EL (cell line): ENCODE measurements around the gene CBX7.
A peak's percentile ranks its signal among the peaks of the same experiment; 100 is the strongest.

Source experiments
- DNase-seq: peaks from one replicate; pipeline ENCODE4 v3.0.0-alpha.2; 2016

Gene CBX7

GRCh38 chr22:39152511-39153219, at the start of gene CBX7:
Gene CBX7 (minus strand): TSS chr22:39152680. CDS start chr22:39152444, 236 bp downstream.
- peak; percentile 89 for DNase-seq

DNA sequence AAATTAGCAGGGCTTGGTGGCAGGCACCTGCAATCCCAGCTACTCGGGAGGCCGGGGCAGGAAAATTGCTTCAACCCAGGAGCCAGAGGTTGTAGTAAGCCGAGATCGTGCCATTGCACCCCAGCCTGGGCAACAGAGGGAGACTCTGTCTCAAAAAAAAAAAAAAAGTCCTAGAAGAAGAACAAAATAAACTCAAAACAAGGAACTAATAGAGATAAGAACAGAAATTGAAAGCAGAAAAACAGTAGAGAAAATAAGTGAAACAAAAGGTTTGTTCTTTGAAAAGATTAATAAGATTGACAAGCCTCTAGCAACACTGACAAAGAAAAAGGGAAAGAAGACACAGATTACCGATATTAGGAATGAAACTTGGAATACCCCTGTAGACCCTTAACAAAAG, 45.1 kb upstream of the CBX7 start:
- DNase-seq: no peak

DNA sequence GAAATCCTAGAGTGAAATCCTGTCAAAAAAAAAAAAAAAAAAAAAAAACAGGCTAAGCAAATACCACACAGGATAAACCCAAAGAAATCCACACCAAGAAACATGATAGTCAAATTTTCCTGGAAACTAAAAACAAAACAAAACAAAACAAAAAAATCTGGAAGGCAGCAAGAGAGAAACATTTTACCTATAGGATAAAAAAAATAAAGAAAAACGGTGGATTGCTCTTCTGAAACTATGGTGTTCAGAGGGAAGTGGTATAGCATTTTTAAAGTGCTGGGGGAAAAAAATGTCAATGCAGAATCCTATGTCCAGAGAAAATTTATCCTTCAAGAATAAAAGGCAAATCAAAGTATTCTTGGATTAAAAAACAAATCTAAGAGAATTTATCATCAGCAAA, 41.6 kb upstream of the CBX7 start:
- no peak for DNase-seq

DNA sequence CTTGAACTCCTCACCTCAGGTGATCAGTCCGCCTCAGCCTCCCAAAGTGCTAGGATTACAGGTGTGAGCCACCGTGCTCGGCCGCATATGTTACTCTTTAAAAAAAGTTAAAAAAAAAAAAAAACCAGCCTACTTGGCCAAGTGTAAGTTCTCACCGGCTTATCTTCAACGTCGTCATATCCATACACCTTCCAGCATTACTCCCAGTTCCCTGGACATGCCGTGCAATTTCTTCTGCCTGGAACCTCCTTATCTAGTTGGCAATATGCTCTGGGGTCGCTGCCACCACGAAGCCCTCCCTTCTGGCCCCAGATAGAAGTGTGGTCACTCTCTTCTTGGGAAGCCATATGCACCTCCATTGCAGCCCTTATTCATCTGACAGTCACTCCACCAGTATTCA, 36.3 kb upstream of the CBX7 start:
- no peak for DNase-seq

- no peak for DNase-seq
These were observed 33.1 kb upstream of the CBX7 start for GRCh38 chr22:39185601-39186012.

DNA sequence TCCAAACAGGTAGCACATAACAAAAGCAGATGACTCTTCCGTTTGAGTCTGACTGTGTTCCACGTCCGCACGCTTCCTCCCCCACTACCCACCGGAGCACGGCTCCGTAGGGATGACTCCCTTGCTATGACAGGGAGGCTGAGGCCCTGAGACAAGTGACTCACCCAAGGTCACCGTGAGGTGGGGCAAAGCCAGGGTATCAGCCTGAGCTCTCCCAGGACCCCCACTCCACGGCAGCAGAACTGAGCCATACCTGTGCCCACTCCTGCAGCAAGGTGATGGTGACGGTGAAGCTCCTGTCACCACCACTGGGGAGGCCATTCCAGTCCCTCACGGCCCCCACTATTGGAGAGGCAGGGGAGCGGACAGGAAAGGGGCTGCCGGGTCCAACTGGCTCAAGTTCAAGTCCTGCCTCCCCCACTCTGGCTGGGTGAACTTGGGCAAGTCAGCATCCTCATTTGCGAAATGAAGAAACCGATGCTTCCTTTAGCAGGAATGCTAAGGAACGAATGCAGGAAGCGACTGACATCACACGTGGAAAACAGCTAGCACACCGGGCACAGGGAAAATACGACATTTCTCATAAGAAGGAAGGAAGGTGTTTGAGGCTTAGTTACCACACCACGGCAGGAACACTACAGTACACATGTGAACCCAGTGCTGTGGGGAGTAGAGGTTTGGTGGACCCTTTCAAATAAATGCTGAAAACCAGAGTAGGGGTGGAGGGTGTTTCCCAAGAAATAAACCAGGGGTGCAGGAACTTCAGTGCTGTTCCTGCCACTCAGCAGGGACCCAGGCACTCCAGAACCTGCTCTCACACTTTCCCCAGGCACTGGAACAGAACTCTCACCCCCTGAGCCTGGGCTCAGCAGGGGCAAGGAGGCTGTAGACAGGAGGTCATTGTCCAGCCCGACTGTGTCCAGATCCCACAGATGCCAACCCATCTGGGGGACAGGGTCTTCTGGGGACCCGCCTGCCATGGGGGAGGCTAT, 32.4 kb upstream of the CBX7 start:
- no peak for DNase-seq

DNA sequence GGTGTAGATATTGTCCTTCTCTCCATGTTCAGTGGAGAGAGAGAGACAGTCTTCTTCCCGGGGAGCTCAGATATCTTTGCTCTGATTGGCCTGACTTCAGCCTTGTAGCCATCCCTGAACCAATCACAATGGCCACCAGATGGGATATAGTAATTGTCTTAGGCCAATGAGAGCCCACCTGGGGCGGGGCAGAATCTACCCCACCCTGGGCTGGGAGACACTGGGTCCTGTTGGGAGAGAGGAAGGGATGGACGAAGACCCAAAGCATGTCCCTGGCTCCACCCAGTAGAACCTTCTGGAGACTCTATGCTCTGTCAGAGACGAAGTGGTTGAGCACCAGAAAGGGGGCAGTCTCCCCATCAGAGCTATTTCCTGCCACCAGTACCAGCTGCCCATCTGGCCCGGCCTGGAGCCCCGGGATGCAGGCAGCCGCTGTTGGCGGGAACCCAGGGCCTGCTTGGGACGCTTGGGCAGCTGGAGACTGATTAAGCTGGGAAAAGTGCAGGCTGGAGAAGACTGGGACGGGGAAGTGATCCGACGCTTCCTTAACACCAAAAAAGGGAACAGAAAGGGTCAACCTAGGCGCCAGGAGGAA, 31.6 kb upstream of the CBX7 start:
- DNase-seq: peak; percentile 37

- no peak for DNase-seq
These were observed 30.1 kb upstream of the CBX7 start for GRCh38 chr22:39182478-39183030.

GRCh38 chr22:39181778-39182177, 29.3 kb upstream of the CBX7 start:
- no peak for DNase-seq

DNA sequence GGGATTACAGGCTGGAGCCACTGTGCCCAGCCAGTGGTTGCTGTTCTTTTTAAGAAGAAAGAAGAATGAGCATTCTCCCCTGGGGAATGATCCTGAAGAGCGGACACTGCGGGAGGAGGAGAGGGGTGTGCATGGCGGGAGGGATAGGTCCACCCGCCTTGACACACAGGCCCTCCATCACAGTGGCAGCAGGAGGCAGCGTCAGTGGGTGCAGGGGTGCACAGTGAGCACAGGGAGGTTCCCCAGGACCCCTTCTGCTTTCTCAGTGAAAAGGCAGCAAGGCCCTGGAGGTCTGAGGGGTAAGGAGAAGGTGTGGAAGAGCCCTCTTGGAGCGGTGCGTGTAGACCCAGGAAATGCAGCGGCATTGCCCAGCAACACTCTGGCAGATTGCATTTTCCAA, 28.9 kb upstream of the CBX7 start:
- DNase-seq: no peak

DNA sequence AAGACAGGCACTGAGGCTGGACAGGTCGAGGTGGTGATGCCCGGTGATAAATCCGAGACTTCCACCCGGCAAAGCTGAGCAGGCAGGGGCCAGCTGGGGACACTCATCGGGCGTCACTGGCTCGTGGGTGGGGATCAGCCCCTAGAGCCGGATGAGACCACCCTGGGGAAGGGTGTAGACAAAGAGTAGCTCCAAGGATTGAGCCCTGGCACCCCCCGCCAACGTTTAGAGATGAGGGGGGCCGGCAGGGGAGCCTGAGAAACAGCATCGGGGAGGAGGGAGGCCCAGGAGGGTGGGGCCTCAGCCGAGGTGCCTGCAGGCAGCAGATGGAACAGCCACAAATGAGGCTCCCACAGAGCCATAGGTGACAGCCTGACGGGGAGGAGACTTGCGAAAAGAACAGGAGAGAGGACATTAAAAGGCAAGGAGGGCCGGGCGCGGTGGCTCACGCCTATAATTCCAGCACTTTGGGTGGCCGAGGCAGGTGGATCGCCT, 27.4 kb upstream of the CBX7 start:
- no peak for DNase-seq

DNA sequence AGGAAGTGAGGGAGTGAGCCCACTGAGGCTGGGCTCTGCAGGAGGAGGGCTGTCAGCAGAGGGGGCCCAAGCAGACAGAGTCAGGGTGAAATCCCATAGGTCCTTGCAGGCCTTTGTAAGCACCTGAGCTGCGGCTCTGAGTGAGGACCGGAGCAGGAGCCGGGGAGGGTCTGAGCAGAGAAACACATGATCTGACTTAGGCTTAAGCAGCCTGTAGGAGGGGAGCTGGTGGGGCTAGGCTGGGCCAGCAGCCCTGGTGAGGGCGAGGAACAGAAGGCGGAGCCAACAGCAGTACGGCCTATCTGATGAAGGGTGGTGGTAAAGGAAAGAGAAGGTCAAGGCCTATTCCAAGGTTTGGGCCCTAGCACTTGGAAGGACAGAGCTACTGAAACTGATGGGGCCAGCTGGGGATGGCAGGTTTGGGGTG, 26.9 kb upstream of the CBX7 start:
- DNase-seq: no peak

- peak; percentile 62 for DNase-seq
These were observed 26.0 kb upstream of the CBX7 start for GRCh38 chr22:39178206-39179111.

DNA sequence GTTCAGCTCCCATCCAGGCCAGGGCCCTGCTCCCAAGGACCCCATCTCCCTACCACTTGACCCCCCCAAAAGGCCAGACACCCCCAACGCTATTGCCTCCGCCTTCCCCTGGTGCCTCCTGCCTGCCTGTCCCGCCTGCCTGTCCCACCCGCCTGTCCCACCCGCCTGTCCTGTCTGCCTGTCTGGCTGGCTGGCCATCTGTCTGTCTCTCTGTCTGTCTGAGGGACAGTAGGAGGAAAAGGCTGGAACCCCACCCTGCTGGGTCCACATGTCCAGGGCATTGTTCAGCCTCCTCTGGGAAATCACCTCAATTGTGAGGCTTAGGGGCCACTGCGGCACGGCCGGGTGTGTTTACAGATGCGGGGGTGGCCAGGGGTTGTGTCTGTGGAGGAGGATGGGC, 25.3 kb upstream of the CBX7 start:
- DNase-seq: no peak

DNA sequence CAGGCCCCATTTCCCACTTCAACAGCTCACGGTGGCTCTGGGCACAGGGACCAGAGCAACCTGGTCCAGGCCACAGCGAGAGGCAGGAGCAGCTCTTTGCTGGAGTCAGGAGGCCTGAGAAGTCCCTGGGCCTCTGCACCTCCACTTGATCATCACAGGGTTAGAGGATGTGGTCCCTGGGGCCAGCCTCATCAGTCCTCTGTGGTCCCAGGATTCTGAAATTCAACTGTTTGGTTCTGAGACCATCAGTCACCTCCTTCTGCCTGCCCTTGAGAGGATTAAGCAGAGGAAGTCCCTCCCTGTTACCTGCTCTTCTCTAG, 24.9 kb upstream of the CBX7 start:
- peak; percentile 14 for DNase-seq

DNA sequence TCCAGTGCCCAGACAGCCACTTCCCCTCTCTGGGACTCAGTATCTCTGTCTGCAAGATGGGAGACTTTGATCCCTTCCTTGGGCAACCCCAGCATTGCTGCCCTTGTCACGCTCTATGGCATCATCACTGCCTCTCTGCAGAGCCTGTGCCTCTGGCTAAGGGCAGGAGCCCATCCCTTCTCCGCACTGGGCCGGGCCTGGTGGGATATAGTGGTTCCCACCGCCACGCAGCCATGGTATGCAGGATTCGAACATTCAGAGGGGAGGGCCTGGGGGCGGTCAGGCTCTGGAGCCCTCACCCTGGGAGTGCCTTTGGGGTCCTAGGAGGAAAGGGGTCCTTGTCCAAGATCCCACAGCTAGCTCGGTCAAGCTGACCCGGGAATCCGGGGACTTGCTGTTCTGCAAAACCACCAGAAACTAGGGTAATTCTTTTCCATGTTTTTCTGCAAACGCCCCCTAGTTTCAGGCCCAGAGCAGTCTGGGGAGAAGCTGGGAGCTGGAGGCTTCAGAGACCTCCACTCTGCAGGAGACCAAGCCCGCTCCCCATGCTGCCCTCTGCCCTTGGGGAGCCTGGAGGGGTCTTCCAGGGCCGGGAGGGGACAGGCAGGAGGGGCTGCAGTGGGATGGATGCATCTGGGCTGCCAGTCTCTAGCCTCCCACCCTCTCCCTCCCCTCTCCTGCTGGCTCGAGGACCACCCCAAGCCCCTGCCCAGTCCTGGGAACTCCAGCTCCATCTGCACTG, 24.4 kb upstream of the CBX7 start:
- peak; percentile 38 for DNase-seq

DNA sequence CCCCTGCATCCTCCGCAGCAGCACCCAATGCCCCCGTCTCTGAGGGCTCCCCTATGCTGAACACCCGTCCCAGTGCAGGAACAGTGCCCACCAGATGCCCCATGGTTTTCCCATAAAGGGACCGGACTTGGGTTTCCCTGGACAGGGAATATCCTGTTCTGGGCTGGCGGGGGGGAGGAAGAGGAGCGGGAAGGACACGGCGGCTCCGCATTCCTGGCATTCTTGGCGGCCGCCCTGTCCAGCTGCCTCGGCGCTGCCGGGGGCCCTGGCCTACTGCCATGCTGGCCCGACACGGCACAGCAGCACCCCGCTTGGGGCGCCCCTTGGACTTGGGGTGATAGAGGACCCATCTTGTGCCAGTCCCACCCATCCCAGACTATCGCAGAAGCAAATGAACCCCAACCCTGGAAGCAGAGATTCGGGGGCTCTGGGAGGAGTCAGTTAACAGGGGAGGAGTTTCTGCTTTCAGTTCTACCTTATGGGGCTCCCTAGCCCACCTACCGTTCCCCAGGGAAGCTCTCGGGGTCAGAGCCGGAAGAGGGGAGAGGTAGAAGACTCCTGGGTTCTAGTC, 23.7 kb upstream of the CBX7 start:
- DNase-seq: peak; percentile 94

DNA sequence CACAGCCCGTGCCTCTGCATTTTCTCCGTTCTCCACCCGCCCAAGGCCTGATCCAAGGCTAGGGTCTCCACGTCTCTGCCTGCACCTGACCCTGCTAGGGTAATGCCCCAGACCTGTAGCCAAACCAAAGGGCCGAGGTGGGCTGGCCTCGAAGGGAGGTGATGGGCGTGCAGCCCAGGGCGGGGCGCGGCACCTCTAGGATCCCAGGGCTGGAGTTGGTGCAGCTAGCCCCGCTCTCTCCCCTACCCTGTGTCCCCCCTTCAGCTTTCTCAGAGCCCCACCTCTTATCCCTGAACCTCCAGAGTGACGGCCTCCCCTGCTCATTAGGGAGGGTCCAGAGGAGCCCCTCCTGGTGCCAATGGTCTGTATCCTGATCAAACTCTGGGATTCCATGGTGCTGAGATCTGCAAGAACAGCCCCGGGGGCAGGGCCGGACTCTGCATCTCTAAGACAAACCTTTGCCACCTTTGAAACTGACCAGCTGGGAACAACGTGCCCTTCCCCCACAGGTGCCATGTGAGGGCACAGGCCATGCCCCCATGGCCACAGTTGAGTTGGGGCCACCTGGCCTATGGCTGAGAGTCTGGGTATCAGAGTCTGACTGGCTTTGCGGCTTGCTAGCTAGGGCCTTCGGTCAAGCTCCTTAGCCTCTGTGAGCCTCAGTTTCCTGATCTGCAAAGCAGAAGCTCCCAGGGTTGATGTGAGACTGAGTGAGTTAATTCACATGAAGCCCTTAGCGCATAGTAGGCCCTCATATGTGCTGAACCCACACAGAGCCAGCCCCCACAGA, 23.1 kb upstream of the CBX7 start:
- DNase-seq: peak; percentile 64

DNA sequence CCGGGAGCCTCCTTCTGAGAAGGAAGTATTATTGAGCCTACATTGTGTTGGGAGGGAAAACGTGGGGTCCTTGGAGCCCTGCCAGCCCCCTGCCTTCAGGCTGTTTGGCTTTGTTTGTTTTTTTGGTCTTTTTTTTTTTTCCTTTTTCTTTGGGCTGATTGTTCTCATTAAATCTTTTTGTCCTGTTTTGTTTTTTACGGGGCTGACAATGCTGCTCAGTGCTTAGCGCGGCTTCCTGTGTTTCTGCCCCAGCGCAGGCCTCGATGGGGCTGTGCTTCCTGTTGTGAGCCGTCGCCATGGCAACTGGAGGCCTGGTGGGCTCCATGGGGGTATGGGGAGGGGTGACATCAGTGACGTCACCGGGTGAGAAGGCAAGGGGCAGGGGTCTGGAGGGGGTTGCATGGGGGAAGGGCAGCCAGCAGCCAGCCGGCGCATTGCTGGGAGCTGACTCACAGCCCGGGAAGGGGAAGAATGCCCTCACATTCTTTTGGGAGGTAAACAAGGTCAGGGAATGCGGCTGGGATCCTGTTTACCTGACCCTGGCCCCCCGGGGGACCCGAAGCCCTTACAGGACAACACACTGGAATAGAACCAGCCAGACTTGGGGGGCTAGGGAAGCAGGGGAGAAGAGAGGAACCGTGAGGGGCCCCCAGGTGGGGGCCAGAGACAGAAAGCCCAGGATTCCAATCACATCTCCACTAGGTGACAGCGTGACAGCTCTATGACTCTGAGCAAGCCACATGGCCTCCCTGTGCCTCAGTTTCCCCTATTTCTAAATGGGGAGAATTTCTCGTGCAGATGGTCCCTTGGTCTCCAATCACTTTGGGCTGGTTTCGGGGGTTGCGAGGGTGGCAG, 22.2 kb upstream of the CBX7 start:
- peak; percentile 99 for DNase-seq
